ENCODE results near the gene MINK1.

MINK1 gene

DNA sequence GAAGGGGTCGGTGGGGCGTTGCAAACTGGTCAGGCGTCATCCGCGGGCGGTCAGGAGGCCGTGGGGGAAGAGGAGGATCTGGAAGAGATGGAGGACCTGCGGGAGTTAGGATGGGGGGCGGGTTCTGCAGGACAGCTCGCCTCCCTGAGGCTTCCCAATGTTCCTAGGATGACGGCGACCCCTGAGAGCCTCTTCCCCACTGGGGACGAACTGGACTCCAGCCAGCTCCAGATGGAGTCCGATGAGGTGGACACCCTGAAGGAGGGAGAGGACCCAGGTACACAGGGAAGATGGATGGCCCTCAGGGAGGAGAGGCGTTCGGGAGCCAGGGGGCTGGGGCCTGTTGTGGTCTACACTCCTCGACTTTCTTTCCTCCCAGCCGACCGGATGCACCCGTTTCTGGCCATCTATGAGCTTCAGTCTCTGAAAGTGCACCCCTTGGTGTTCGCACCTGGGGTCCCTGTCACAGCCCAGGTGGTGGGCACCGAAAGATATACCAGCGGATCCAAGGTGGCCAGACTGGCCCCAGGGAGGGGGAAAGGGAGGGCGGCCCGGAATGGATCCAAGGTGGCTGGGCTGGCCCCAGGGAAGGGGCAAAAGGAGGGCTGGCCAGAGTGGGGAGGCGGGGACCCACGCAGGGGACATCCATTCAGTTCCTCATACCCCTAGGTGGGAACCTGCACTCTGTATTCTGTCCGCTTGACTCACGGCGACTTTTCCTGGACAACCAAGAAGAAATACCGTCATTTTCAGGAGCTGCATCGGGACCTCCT lies 25.3 kb upstream of the MINK1 start:
- DNase-seq (ENCODE audit: low read depth, low spot score), result no peak
- TF ChIP-seq, protein P1, sequence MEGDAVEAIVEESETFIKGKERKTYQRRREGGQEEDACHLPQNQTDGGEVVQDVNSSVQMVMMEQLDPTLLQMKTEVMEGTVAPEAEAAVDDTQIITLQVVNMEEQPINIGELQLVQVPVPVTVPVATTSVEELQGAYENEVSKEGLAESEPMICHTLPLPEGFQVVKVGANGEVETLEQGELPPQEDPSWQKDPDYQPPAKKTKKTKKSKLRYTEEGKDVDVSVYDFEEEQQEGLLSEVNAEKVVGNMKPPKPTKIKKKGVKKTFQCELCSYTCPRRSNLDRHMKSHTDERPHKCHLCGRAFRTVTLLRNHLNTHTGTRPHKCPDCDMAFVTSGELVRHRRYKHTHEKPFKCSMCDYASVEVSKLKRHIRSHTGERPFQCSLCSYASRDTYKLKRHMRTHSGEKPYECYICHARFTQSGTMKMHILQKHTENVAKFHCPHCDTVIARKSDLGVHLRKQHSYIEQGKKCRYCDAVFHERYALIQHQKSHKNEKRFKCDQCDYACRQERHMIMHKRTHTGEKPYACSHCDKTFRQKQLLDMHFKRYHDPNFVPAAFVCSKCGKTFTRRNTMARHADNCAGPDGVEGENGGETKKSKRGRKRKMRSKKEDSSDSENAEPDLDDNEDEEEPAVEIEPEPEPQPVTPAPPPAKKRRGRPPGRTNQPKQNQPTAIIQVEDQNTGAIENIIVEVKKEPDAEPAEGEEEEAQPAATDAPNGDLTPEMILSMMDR (IDR thresholded peaks at IDR 0.05; ENCODE audit: insufficient read depth, low read length, missing control alignments), result no peak
- ChIA-PET POLR2A (interaction anchor here (1.5 kb wide), 1 partner anchor 11 kb away, joined by 3 read pairs; no protein-coding TSS in a partner anchor), CTCF (interaction anchor here (0.7 to 3.3 kb wide), 6 partner anchors 8 to 98 kb away, joined by 3 to 28 read pairs (median 4); partner anchors contain the start of genes GLTPD2 and PSMB6)
- peak overlapping the region; percentile 72 for H3K4me3 ChIP-seq (ENCODE audit: low read depth, low read length)

DNA sequence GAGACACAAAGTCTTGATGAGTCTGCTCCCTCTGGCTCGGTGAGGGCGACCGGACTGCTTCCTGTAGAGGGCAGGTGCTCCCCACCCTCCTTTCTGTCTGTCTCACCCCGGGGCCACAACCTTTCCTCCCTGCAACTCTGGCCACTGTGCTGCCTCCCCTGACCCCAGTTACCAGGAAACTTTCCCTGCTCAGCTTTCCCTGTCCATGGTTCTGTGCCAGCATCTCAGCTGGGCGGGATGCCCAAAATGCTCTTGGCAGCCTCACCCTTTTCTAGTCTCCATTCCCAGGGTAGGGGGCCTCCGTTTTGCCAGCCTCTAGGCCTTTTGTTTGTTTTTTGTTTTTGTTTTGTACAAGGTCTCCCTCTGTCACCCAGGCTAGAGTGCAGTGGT lies 24.8 kb upstream of the MINK1 start:
- H3K4me3 ChIP-seq (ENCODE audit: low read depth, low read length), result peak overlapping the region; percentile 20; the same call in 1 of the 2 replicates
- ChIA-PET POLR2A (interaction anchor here (0.6 kb wide), 1 partner anchor 11 kb away, joined by 3 read pairs; no protein-coding TSS in a partner anchor), CTCF (interaction anchor here (1.2 to 2.8 kb wide), 2 partner anchors 9 to 19 kb away, joined by 4 to 10 read pairs; partner anchors contain the start of gene GLTPD2)
- DNase-seq (ENCODE audit: low read depth, low spot score), result no peak
- TF ChIP-seq, protein P1 (IDR thresholded peaks at IDR 0.05; ENCODE audit: insufficient read depth, low read length, missing control alignments), result no peak

DNA sequence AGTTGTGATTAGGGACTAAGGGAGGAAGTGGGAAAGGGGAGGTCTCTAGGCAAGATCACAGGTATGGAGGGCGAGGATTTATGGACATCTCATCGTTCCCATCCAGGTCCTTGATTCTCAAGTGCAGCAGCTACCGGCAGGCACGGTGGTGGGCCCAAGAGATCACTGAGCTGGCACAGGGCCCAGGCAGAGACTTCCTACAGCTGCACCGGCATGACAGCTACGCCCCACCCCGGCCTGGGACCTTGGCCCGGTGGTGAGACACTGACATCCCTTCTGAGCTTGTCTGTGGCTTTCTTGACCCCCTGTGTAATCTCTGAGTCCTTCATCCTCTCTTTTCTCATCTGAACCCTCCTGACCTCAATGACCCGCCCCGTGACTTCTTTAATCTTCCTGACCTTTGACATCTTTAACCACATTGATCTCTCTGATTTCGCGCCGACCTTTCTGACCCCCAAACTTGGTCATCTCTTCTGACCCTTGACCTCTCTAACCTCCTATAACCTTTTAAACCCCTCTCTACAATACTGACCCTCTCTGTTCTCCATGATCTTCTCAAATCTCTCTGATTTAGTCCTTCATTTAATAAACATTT lies 22.3 kb upstream of the MINK1 start:
- H3K4me3 ChIP-seq (ENCODE audit: low read depth, low read length), result no peak overlapping the region
- TF ChIP-seq, protein P1 (IDR thresholded peaks at IDR 0.05; ENCODE audit: insufficient read depth, low read length, missing control alignments), result no peak
- POLR2A ChIA-PET, result no interaction called here
- CTCF ChIA-PET, result interaction anchor here (2.8 kb wide), 1 partner anchor 21 kb away, joined by 10 read pairs; the partner anchor contains the start of gene GLTPD2
- DNase-seq (ENCODE audit: low read depth, low spot score), result no peak

DNA sequence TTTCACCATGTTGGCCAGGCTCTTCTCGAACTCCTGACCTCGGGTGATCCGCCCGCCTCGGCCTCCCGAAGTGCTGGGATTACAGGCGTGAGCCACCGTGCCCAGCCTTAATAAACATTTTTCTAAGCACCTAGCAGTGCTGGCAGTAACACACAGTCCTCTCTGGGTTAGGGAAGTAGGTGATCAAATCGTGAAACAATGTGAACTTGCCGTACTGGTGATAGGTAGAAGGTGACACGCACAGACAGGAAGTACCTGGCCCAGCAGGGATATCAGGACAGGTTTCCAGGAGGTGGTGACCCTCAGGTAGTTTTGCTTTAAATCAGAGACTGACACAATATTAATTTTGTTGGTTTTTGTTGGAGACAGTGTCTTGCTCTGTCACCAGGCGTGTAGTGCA lies 21.7 kb upstream of the MINK1 start:
- ChIA-PET CTCF (no interaction called here), POLR2A (interaction anchor here (0.7 kb wide), 1 partner anchor 15 kb away, joined by 4 read pairs; no protein-coding TSS in a partner anchor)
- no peak overlapping the region for H3K4me3 ChIP-seq (ENCODE audit: low read depth, low read length)
- TF ChIP-seq, protein P1 (IDR thresholded peaks at IDR 0.05; ENCODE audit: insufficient read depth, low read length, missing control alignments), result no peak
- no peak for DNase-seq (ENCODE audit: low read depth, low spot score)

DNA sequence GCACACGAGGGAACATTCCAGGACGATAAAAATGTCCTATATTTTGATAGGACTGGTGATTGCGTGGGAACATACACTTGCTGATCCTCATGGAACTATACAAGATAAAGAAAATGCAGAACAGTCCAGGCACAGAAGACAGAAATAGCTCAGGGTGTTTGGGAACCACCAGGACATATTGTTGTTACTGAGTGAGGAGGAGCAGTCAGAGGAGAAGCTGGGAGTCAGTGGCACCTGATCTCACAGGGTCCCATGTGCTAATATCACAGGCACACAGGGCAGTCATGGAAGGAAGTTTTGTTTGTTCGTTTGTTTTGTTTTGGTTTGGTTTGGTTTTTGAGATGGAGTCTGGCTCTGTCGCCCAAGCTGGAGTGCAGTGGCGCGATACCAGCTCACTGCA lies 20.4 kb upstream of the MINK1 start:
- H3K4me3 ChIP-seq (ENCODE audit: low read depth, low read length), result no peak overlapping the region
- ChIA-PET POLR2A (interaction anchor here (0.6 kb wide), 1 partner anchor 135 kb away, joined by 3 read pairs; the partner anchor contains the start of gene PFN1), CTCF (no interaction called here)
- no peak for DNase-seq (ENCODE audit: low read depth, low spot score)
- TF ChIP-seq, protein P1 (IDR thresholded peaks at IDR 0.05; ENCODE audit: insufficient read depth, low read length, missing control alignments), result no peak
